GM06990 (cell line): ENCODE results near the gene DNAH8.

ENCODE experiments used
- DNase-seq: peaks from one replicate; pipeline ENCODE4 v3.0.0-alpha.2; 2011; ENCODE audit not compliant: insufficient read length; ENCODE audit errors: extremely low read depth
- H3K27me3 ChIP-seq: replicated peaks from 2 replicates; pipeline ENCODE4 v1.6.0; 2011; ENCODE audit warnings: low read length; ENCODE audit not compliant: control insufficient read depth, insufficient read depth
- H3K36me3 ChIP-seq: 2 replicates; pipeline ENCODE4 v1.5.1; 2011; ENCODE audit warnings: low read length; ENCODE audit not compliant: control insufficient read depth, insufficient read depth
- H3K4me3 ChIP-seq: replicated peaks from 2 replicates; pipeline ENCODE4 v1.5.1; 2011; ENCODE audit warnings: low read depth, mild to moderate bottlenecking, control low read depth, low read length
- TF ChIP-seq, protein P1 (sequence below): IDR thresholded peaks from 2 replicates; pipeline ENCODE4 v1.5.1; 2011; ENCODE audit warnings: low read length, control low read depth, mild to moderate bottlenecking, inconsistent platforms; ENCODE audit not compliant: insufficient read depth, poor library complexity, severe bottlenecking

Gene DNAH8

DNA sequence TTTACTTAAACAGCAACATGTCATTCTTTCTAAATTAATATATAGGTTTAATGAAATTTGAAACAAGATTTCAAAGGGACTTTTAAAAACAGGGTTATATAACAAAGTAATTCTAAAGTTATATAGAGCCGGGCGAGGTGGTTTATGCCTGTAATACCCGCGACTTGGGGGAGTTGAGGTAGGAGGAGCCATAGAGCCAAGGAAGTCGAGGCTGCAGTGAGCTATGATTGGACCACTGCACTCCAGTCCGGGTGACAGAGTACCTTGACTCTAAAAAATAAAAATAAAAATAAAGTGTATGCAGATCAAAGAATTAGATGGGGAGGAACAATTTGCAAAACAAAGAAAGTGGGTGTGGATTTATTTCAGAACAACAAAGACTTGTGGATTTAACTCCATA is 182.4 kb downstream of the DNAH8 start:
- no peak overlapping the region for H3K4me3 ChIP-seq
- no peaks in the 10 kb centered on the region for H3K27me3 ChIP-seq
- TF ChIP-seq, protein P1, sequence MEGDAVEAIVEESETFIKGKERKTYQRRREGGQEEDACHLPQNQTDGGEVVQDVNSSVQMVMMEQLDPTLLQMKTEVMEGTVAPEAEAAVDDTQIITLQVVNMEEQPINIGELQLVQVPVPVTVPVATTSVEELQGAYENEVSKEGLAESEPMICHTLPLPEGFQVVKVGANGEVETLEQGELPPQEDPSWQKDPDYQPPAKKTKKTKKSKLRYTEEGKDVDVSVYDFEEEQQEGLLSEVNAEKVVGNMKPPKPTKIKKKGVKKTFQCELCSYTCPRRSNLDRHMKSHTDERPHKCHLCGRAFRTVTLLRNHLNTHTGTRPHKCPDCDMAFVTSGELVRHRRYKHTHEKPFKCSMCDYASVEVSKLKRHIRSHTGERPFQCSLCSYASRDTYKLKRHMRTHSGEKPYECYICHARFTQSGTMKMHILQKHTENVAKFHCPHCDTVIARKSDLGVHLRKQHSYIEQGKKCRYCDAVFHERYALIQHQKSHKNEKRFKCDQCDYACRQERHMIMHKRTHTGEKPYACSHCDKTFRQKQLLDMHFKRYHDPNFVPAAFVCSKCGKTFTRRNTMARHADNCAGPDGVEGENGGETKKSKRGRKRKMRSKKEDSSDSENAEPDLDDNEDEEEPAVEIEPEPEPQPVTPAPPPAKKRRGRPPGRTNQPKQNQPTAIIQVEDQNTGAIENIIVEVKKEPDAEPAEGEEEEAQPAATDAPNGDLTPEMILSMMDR = no peak
- no peak for DNase-seq
- no peaks in the 10 kb centered on the region for H3K36me3 ChIP-seq

- TF ChIP-seq, protein P1 = no peak
- DNase-seq = no peak
- Histone ChIP-seq H3K27me3 (no peaks in the 10 kb centered on the region), H3K36me3 (no peaks in the 10 kb centered on the region), H3K4me3 (no peak overlapping the region)
Observed at GRCh38 chr6:38901802-38902522, 186.9 kb downstream of the DNAH8 start.

- no peak overlapping the region for H3K4me3 ChIP-seq
- no peaks in the 10 kb centered on the region for H3K27me3 ChIP-seq
- no peaks in the 10 kb centered on the region for H3K36me3 ChIP-seq
- no peak for DNase-seq
- TF ChIP-seq, protein P1 = no peak
Observed at GRCh38 chr6:38906582-38906981, 191.5 kb downstream of the DNAH8 start.

GRCh38 chr6:38907264-38907663 is 192.2 kb downstream of the DNAH8 start:
- no peak for DNase-seq
- TF ChIP-seq, protein P1 = no peak
- H3K27me3 ChIP-seq = no peaks in the 10 kb centered on the region
- no peak overlapping the region for H3K4me3 ChIP-seq
- H3K36me3 ChIP-seq = no peaks in the 10 kb centered on the region

GRCh38 chr6:38909015-38909730 is 194.1 kb downstream of the DNAH8 start:
- Histone ChIP-seq H3K36me3 (no peaks in the 10 kb centered on the region), H3K27me3 (no peaks in the 10 kb centered on the region), H3K4me3 (no peak overlapping the region)
- no peak for DNase-seq
- TF ChIP-seq, protein P1 = no peak
